HepG2 (cell line): Measurements from ENCODE around the gene ZBTB32. TPM values are rescaled to one million over a fixed set of nuclear protein-coding genes. Genes with fewer than 3 reads are reported as not detected.

Source experiments
- ARNT2 ChIP-seq: sonication (generic); formaldehyde crosslinking; IDR thresholded peaks from 2 replicates; pipeline ENCODE4 v1.8.0; 2022; ENCODE audit warnings: mild to moderate bottlenecking, low read depth, missing genetic modification reagents, moderate library complexity
- FOXO1 ChIP-seq: sonication (generic); formaldehyde crosslinking; IDR thresholded peaks from 2 replicates; pipeline ENCODE4 v1.4.0; 2020; ENCODE audit warnings: missing genetic modification reagents
- HNRNPK ChIP-seq: fragments of 200-400 bp; formaldehyde crosslinking; IDR thresholded peaks from 2 replicates; pipeline ENCODE4 v1.6.1; 2018; ENCODE audit warnings: low read length, low read depth, moderate library complexity, mild to moderate bottlenecking; ENCODE audit not compliant: poor library complexity, severe bottlenecking
- MAZ ChIP-seq, 2 experiments: sonication (generic) in 1 of 2; formaldehyde crosslinking in 1 of 2; IDR thresholded peaks; 2 replicates each; pipeline versions ENCODE4 v1.5.0 to v1.6.1; 2012 to 2020; ENCODE audit warnings: low read depth in 2 of 2, mild to moderate bottlenecking in 2 of 2, borderline replicate concordance in 1 of 2, improper control_type of control experiment in 1 of 2, low read length in 1 of 2, missing genetic modification reagents in 1 of 2, moderate library complexity in 1 of 2
- NFE2L2 ChIP-seq: fragments of 150-350 bp; IDR thresholded peaks from 2 replicates; pipeline ENCODE4 v1.6.1; 2014; ENCODE audit warnings: low read length
- RNF2 ChIP-seq: fragments of 450-650 bp; conservative IDR thresholded peaks from 2 replicates; pipeline ENCODE4 v1.6.1; 2016; ENCODE audit warnings: low read depth
- ZBTB42 ChIP-seq: sonication (generic); formaldehyde crosslinking; IDR thresholded peaks from 2 replicates; pipeline ENCODE4 v1.5.0; 2020; ENCODE audit warnings: mild to moderate bottlenecking, missing genetic modification reagents
- ZKSCAN8 ChIP-seq: IDR thresholded peaks from 2 replicates; pipeline ENCODE4 v1.6.1; 2016; ENCODE audit warnings: borderline replicate concordance, missing genetic modification reagents, missing compliant biosample characterization
- ZNF607 ChIP-seq: sonication (generic); formaldehyde crosslinking; IDR thresholded peaks from 2 replicates; pipeline ENCODE4 v1.5.1; 2020; ENCODE audit warnings: missing genetic modification reagents, mild to moderate bottlenecking, borderline replicate concordance
- polyA plus RNA-seq, 8 experiments: library from polyadenylated mRNA; depleted of rRNA in 3 of 8; stranded (reverse) in 7 of 8; unstranded in 1 of 8; fragments of >200 nt; fragmentation: Illumina TruSeq in 4 of 8; extraction: Trizol in 4 of 8; gene quantifications; 2 replicates each; pipeline versions ENCODE4 v1.2.1 to v1.2.3, GENCODE V29; 2011 to 2016; ENCODE audit warnings: low read depth in 4 of 8, missing spikeins in 1 of 8, mixed read lengths in 1 of 8; ENCODE audit not compliant: insufficient read depth in 1 of 8
- total RNA-seq, 5 experiments: library from RNA; depleted of rRNA; stranded (reverse); fragments of >200 nt; fragmentation: Illumina TruSeq; extraction: Trizol; gene quantifications; 2 replicates each; pipeline ENCODE4 v1.2.3, GENCODE V29; 2016; ENCODE audit warnings: low read depth in 1 of 5
- TF ChIP-seq, protein P1 (sequence below): sonication (generic); formaldehyde crosslinking; IDR thresholded peaks from 2 replicates; pipeline ENCODE4 v1.4.0; 2020; ENCODE audit warnings: missing genetic modification reagents; ENCODE audit errors: not compliant biosample characterization
- TF ChIP-seq, protein P2 (sequence below): sonication (generic); formaldehyde crosslinking; IDR thresholded peaks from 2 replicates; pipeline ENCODE4 v1.4.0; 2020; ENCODE audit warnings: missing genetic modification reagents
- TF ChIP-seq, protein P3 (sequence below): sonication (generic); formaldehyde crosslinking; IDR thresholded peaks from 2 replicates; pipeline ENCODE4 v1.4.0; 2020; ENCODE audit warnings: missing genetic modification reagents, mild to moderate bottlenecking, borderline replicate concordance
- TF ChIP-seq, protein P4 (sequence below): sonication (generic); formaldehyde crosslinking; conservative IDR thresholded peaks from 2 replicates; pipeline ENCODE4 v1.8.0; 2022; ENCODE audit warnings: low read depth, missing genetic modification reagents

Gene ZBTB32
- total and polyA plus RNA-seq, 2 of the 13 experiments (the other 11 are each of a cell fraction or from before 2014, with no cell fraction given), result not detected

DNA sequence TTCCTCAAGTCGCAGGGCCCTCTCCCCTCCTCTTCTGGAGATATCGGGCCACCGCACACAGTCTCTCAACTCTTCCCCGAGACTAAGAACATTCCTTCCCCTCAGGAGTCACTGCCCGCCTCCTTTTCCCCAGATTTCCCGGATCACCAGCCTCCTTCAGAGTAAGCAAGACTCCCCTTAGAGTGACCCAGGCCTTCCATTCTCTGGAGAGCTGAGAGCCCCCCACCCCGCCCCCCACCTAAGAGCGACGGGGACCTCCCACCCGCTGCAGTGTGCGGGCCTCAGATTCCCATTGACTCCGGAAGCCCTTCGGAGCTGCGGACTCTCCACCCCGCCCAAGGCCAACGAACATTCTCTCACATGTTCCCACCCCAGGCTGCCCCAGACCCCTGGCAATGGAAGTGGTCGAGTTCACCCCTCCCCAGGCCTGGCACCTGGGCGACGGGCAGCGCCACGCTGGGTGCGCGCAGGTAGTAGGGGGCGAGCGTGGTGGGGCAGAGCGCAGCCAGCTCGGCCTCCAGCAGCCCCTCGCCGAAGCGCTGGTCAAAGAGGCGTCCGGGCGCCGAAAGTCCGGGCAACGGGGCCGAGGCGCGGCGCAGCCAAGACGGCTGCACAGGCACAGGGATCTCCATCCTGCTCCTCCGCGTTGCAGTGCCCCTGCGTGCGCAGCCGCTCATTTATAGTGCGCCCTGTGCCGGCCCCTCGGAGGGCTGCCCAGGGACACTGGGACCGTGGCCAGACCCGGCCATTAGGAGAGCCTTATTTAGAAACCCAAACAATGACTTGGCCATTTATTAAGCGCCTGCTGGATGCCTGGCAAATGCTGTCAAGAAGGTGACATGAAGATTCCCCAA, 52.2 kb downstream of the ZBTB32 start, which contains the start of gene HSPB6 (continued):
- TF ChIP-seq NFE2L2 (no peak), MAZ (IDR thresholded peaks at IDR 0.05; ENCODE audit: borderline replicate concordance, low read depth, low read length) (no peak), MAZ (CRISPR knock-in tag; IDR thresholded peaks at IDR 0.05; ENCODE audit: low read depth) (no peak), ZBTB42 (CRISPR knock-in tag) (no peak), FOXO1 (CRISPR knock-in tag) (no peak), ZKSCAN8 (CRISPR knock-in tag) (0 out of 2 replicates have a peak, but pooled peaks have one; percentile 54), ZNF607 (no peak), RNF2 (no peak), HNRNPK (peak; percentile 19), ARNT2 (CRISPR knock-in tag) (no peak)
- TF ChIP-seq, protein P1, sequence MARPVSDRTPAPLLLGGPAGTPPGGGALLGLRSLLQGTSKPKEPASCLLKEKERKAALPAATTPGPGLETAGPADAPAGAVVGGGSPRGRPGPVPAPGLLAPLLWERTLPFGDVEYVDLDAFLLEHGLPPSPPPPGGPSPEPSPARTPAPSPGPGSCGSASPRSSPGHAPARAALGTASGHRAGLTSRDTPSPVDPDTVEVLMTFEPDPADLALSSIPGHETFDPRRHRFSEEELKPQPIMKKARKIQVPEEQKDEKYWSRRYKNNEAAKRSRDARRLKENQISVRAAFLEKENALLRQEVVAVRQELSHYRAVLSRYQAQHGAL (CRISPR knock-in tag), result no peak
- TF ChIP-seq, protein P2, sequence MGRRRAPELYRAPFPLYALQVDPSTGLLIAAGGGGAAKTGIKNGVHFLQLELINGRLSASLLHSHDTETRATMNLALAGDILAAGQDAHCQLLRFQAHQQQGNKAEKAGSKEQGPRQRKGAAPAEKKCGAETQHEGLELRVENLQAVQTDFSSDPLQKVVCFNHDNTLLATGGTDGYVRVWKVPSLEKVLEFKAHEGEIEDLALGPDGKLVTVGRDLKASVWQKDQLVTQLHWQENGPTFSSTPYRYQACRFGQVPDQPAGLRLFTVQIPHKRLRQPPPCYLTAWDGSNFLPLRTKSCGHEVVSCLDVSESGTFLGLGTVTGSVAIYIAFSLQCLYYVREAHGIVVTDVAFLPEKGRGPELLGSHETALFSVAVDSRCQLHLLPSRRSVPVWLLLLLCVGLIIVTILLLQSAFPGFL, result no peak
- TF ChIP-seq, protein P3, sequence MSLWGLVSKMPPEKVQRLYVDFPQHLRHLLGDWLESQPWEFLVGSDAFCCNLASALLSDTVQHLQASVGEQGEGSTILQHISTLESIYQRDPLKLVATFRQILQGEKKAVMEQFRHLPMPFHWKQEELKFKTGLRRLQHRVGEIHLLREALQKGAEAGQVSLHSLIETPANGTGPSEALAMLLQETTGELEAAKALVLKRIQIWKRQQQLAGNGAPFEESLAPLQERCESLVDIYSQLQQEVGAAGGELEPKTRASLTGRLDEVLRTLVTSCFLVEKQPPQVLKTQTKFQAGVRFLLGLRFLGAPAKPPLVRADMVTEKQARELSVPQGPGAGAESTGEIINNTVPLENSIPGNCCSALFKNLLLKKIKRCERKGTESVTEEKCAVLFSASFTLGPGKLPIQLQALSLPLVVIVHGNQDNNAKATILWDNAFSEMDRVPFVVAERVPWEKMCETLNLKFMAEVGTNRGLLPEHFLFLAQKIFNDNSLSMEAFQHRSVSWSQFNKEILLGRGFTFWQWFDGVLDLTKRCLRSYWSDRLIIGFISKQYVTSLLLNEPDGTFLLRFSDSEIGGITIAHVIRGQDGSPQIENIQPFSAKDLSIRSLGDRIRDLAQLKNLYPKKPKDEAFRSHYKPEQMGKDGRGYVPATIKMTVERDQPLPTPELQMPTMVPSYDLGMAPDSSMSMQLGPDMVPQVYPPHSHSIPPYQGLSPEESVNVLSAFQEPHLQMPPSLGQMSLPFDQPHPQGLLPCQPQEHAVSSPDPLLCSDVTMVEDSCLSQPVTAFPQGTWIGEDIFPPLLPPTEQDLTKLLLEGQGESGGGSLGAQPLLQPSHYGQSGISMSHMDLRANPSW (CRISPR knock-in tag), result no peak
- TF ChIP-seq, protein P4, sequence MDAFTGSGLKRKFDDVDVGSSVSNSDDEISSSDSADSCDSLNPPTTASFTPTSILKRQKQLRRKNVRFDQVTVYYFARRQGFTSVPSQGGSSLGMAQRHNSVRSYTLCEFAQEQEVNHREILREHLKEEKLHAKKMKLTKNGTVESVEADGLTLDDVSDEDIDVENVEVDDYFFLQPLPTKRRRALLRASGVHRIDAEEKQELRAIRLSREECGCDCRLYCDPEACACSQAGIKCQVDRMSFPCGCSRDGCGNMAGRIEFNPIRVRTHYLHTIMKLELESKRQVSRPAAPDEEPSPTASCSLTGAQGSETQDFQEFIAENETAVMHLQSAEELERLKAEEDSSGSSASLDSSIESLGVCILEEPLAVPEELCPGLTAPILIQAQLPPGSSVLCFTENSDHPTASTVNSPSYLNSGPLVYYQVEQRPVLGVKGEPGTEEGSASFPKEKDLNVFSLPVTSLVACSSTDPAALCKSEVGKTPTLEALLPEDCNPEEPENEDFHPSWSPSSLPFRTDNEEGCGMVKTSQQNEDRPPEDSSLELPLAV, result no peak
- TF ChIP-seq, all 625 proteins: peak for 6
